ENCODE results near the gene DNMT3A. TPM values are rescaled to one million over a fixed set of nuclear protein-coding genes. Genes with fewer than 3 reads are reported as not detected.

Gene DNMT3A
- polyA plus RNA-seq, 12 donors, result 44.6 to 244 (median 56.8) TPM

DNA sequence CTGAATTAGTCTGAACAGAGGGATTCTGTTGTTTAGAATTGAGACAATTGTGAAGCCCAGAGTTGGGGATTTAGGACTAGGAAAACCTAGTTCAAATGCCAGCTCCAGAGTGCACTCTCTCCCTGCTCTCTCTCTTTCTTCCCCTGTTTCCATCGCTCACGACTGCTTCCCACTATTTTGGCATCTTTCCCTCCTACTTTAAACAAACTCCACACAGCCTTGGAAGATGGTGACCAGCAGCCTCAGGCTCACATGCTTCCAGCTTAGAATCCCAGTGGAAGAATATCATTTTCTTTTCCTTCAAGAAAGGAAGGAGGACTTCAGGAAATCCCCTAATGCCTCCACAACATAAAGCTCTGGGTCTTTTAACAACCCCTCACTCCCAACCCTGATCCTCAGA lies 6.1 kb upstream of the DNMT3A start:
- no peak for DNase-seq

GRCh38 chr2:25347205-25347815 lies 5.6 kb upstream of the DNMT3A start:
- no peak for DNase-seq

DNA sequence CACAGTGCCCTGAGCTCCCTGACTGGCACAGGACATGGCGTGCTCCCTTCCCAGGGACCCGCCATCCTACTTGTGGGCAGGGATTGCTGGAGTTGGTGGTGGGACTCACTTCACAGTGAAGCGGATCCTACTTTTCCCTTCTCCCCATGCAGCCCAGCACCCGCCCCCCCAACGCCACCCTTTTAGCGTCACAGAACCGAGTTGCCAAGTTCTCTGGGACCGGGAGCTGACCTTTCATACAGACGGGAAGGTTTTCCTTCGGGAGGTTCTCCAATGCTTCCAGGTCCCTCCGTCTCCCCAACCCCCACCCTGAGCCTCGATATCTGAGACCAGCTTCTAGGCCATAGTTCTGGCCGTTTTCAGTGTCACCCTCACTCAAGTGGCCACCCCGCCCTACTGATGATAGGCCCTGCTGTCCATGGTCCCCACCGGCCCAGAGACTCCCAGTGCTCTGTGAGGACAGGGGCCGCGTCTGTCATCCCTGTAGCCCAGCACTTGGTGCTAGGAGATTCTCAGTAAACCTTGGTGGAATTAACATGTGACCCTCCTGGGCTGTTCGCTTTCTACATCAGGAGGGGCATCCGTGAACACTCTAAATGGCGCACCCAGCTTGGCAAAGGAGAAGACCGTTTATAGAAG lies 1.6 kb upstream of the DNMT3A start:
- DNase-seq, result no peak

DNA sequence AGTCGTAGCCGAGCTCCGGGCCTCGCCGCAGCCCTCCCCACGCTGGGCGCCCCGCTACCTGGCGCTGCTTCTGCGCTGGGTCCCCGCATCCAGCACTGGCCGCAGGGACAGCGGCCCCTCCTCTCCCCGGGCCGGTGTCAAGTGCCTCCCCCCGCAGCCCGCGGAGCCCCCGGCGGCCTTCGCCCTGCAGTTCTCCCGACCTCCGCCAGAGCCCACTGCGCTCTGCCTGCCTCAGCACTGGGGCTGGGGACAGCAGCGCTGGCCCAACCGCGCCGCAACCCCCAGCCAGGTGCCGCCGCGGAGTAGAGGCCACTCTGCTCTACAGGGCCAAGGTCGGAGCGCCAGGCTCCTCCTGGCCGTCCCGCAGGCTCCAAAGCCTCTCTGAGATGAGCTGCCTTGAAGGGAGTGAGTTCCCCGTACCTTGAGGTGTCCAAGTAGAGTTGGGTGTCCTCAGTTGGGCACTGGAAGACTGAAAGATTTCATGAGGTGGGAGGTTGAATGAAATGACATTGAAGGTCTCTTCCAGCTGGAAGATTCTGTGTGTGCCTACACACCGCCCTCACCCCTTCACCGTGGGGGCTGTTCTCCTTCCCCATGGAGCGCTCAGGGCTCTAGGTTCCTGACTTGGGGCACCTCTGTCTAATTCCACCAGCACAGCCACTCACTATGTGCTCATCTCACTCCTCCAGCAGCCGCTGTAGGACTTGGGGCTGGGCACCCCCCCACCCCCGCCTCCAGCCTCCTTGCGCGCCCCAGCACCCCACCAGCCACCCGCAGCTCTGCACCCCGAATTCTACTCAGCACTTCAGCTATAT lies 854 bp upstream of the DNMT3A start:
- DNase-seq, result peak; percentile 81

- DNase-seq, result no peak
These were observed 556 bp downstream of the DNMT3A start for GRCh38 chr2:25341011-25341727.

GRCh38 chr2:25340181-25340921 lies 1.4 kb downstream of the DNMT3A start:
- no peak for DNase-seq

GRCh38 chr2:25339791-25340180 lies 1.9 kb downstream of the DNMT3A start:
- no peak for DNase-seq

- no peak for DNase-seq
These were observed 2.5 kb downstream of the DNMT3A start for GRCh38 chr2:25339211-25339674.

- no peak for DNase-seq
These were observed 3.3 kb downstream of the DNMT3A start for GRCh38 chr2:25338401-25338800.

- no peak for DNase-seq
These were observed 3.8 kb downstream of the DNMT3A start for GRCh38 chr2:25337891-25338290.

- no peak for DNase-seq
These were observed 4.4 kb downstream of the DNMT3A start for GRCh38 chr2:25337276-25337675.

DNA sequence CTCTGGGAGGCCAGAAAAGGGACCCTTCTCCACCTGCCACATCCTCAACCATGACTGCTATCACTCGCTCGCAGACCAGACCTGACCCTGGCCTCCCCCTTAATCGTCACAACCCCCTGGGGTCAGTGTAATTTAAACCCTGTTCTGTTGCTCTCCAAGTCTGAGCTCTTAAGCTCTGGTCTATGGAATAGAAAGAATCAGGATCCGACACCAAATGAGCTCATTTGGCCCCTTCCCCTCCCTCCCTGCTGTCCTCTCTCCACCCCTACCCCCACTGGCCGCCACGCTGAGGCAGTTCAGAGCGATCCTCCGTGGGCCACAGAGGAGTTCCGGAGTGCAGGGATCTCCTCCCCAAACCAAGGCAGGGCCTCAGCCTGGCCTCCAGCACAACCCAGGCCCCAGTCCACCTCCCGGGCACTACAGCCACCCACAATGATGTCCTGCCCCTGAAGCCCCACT lies 5.3 kb downstream of the DNMT3A start:
- no peak for DNase-seq

DNA sequence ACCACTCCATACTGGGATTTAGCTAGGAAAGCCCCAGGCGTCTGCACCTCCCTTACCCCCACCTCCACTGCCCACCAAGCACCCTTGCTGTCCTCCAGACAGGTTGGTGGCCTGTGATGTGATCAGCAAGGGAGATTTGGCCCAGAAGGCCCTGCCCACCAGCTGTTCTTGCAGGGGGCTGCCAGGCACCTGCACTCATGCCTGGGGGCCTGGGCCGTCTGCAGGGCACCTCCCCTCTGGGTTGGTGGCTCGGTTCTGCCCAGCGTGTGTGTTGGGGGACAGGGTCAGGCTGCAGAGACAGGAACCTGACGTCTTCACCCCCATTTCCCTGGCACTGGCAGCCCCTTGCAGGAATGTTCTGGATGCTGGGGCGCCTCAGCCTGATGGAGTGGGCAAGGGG lies 5.8 kb downstream of the DNMT3A start:
- DNase-seq, result no peak

DNA sequence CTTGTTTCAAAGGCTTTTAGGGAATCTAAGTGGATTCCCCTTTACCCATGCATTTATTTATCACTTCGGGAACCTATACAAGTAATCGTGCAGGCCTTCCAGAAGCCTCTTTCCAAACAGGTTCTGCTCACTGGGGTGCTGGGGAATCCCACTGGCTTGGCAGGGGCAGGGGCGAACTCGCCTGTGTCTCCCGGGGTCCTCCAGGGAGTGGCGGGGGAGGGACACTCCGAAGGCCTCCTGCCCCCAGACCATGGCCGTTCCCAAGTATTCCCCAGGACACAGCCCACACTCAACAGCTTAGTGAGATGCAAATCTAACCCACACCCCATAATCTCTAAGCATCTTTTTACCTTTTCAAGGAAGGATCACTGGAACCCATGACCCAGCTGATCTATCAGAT lies 6.5 kb downstream of the DNMT3A start:
- DNase-seq, result no peak

DNA sequence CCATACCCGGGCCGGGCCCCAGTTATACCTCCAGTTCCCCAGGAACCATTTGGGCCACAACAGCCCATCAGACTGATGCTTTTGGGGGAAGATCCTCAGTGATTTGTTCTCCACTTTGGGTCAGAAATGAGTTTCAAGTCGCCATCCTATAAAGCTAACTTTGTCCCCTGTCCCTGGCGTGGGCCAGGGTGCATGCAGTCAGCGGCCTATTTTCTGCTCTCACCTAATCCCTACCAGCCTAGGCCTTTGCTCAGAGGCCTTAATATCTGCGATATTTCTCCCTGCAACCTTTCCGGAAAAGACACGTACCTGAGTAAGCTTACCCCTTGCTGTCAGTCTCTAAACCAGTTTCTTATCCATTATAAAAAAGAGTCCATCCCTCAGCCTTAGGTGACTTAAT lies 7.2 kb downstream of the DNMT3A start:
- no peak for DNase-seq

- no peak for DNase-seq
These were observed 7.7 kb downstream of the DNMT3A start for GRCh38 chr2:25333981-25334380.

- no peak for DNase-seq
These were observed 9.2 kb downstream of the DNMT3A start for GRCh38 chr2:25332571-25332970.

DNA sequence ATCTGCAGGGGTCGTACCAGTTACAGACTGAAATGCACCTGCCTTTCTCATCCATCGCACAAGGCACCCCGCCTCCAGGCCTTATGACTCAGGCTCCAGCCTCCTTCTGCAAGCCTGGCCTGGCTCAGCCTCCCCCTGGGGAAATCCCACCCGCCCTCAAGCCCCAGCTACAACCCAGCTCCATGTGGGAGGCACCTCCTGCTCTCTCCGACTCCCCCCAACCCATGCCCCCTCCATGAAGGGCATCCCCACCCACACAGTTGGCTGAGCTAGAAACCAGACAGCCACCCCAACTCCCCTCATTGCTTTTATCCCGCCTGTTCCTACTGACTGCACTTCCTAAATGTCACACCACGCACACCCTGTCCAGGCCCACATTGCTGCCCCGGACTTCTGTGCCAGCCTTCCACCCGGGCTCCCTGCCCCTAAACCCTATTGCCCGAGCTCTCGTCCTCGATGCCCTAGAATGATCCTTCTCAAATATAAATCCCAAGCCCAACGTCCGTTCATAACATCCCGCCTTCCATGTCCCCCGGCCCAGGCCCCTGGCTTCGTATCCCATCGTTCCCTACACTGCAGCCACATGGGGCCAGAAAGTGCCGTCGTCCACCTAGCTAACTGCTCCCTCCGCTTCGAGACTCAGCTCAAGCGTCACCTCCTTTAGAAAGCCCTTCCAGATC lies 9.9 kb downstream of the DNMT3A start:
- no peak for DNase-seq

DNA sequence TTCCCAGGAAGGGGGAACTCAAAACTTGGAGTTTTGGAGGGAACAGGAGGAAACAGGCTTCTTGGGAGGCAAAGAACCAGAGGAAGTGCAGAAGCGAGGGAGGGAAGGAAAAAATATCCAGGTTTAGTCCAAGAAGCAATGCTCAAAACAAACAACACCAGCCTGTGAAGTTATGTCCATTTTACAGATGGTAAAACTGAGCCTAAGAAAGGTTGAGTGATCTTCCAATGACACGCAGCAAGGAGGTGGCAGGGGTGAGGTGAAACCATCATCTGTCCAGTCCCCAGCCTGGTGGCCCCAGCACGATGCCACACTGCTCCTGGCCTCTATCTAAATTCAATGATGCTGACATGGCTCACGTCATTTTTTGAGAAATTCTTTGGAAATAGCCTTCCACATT lies 10.8 kb downstream of the DNMT3A start:
- no peak for DNase-seq

- no peak for DNase-seq
These were observed 11.5 kb downstream of the DNMT3A start for GRCh38 chr2:25330273-25330672.
